KMS-11 (cell line): ENCODE data around the gene OGDH.
"Not testable (repeated sequence)": the region's sequence is repeated elsewhere in the genome, so short reads cannot be mapped to it uniquely, and the experiment has no call there.

Experiments
- H2AFZ ChIP-seq: fragments of 200-600 bp; sonication (generic); 2 replicates; pipeline ENCODE4 v1.6.1; 2016; ENCODE audit warnings: antibody characterized with exemption, mixed run types, low read depth
- H3K27ac ChIP-seq: fragments of 200-600 bp; sonication (generic); 2 replicates; pipeline ENCODE4 v1.6.1; 2016; ENCODE audit warnings: mild to moderate bottlenecking, mixed run types
- H3K27me3 ChIP-seq: fragments of 200-600 bp; sonication (generic); 2 replicates; pipeline ENCODE4 v1.6.1; 2017; ENCODE audit warnings: mild to moderate bottlenecking, low read depth, mixed run types, moderate library complexity; ENCODE audit not compliant: insufficient read depth
- H3K36me3 ChIP-seq: fragments of 200-600 bp; sonication (generic); 2 replicates; pipeline ENCODE4 v1.6.1; 2017; ENCODE audit warnings: mild to moderate bottlenecking, mixed run types; ENCODE audit not compliant: insufficient read depth
- H3K4me1 ChIP-seq: fragments of 200-600 bp; sonication (generic); 2 replicates; pipeline ENCODE4 v1.6.1; 2016; ENCODE audit warnings: mild to moderate bottlenecking, low read depth, mixed run types; ENCODE audit not compliant: poor library complexity, severe bottlenecking
- H3K4me2 ChIP-seq: fragments of 200-600 bp; sonication (generic); 2 replicates; pipeline ENCODE4 v1.7.0; 2016; ENCODE audit warnings: mild to moderate bottlenecking, mixed run types
- H3K4me3 ChIP-seq: fragments of 200-600 bp; sonication (generic); IDR thresholded peaks from 2 replicates; pipeline ENCODE4 v1.6.1; 2017; ENCODE audit warnings: low read depth, low read length, mixed read lengths; ENCODE audit not compliant: insufficient read depth
- H3K79me2 ChIP-seq: fragments of 200-600 bp; sonication (generic); 2 replicates; pipeline ENCODE4 v1.6.1; 2016; ENCODE audit warnings: low read depth, mixed run types; ENCODE audit not compliant: insufficient read depth
- H3K9ac ChIP-seq: fragments of 200-600 bp; sonication (generic); 2 replicates; pipeline ENCODE4 v1.6.1; 2016; ENCODE audit warnings: mild to moderate bottlenecking, mixed run types
- H4K20me1 ChIP-seq: fragments of 200-600 bp; sonication (generic); 2 replicates; pipeline ENCODE4 v1.6.1; 2016; ENCODE audit warnings: mild to moderate bottlenecking, mixed run types; ENCODE audit not compliant: insufficient read depth
- CTCF ChIP-seq: fragments of 200-600 bp; sonication (generic); conservative IDR thresholded peaks from 2 replicates; pipeline ENCODE4 v1.6.1; 2017; ENCODE audit warnings: low read depth, mild to moderate bottlenecking, antibody characterized with exemption, low read length, moderate library complexity, mixed read lengths

Gene OGDH

DNA sequence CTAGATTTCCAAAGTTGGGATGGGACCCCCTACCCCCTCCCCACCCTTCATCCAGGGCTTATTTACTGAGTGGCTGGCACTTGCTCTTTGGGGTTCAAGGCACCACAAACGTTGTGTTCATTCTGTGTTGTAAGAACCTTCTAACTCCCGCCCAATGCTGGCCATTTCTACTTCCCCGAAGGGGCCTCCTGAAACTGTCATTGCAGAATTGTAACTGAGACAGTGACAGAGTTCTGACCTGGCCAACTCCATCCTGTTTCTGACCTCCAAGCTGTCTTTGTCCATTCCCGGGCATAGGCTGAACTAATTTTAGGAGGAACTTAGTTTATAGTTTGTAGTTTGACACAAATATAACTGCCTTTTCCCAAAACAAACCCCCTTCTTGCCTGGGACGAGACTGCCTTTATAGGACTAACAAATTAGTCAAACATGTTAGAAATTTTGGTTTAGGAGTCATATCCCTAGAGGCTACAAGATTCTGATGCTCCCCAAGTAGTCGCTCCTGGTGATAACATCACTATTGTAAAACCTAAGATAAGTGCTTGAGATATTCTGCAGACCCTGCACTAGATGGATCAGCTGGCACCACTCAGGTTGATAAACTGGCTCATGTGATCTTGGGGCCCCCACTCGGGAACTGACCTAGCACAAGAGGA lies 107.4 kb downstream of the OGDH start:
- Histone ChIP-seq H3K4me2 (no peak overlapping the region), H3K4me3 (no peak overlapping the region), H3K36me3 (no peaks in the 10 kb centered on the region), H3K9ac (no peak overlapping the region), H4K20me1 (no peaks in the 10 kb centered on the region), H2AFZ (no peak overlapping the region), H3K4me1 (peaks cover 13% of the 10 kb centered on the region), H3K27ac (no peak overlapping the region), H3K27me3 (no peaks in the 10 kb centered on the region), H3K79me2 (no peaks in the 10 kb centered on the region)
- no peak for TF ChIP-seq CTCF

DNA sequence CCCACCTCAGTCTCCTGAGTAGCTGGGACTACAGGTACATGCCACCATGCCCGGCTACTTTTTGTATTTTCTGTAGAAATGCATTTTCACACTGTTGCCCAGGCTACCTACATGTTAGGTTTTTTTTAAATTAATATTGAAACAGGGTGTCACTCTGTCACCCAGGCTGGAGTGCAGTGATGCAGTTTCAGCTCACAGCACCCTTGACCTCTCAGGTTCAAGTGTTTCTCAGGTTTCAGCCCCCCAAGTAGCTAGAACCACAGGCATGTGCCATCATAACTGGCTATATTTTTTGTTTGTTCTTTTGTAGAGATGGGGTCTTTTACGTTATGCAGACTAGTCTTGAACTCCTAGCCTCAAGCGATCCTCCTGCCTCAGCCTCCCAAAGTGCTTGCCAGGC lies 109.8 kb downstream of the OGDH start:
- Histone ChIP-seq H3K9ac (no peak overlapping the region), H3K27ac (no peak overlapping the region), H3K79me2 (no peaks in the 10 kb centered on the region), H3K36me3 (no peaks in the 10 kb centered on the region), H3K4me3 (no peak overlapping the region), H4K20me1 (no peaks in the 10 kb centered on the region), H3K4me1 (peaks cover 13% of the 10 kb centered on the region), H2AFZ (no peak overlapping the region), H3K27me3 (no peaks in the 10 kb centered on the region), H3K4me2 (peak overlapping the region; percentile 2; the same call in 1 of the 2 replicates)
- TF ChIP-seq CTCF: no peak

DNA sequence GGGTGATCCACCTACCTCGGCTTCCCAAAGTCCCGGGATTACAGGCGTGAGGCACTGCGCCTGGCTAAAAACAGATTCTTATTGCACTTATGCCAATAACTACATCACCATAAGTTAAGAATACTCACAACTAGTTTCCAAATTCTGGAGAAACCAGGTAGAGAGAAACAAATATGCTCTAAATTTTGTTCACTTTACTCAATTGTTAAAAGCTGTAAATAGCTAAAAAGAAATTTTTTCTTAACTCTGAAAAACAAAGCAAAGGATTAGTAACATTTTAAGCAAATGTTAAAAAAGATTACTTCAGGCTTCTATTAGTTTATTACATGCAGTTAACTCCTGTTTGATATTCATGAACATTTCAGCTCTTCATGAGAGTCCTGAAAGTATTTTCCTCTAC lies 113.9 kb downstream of the OGDH start:
- H3K27me3 ChIP-seq: no peaks in the 10 kb centered on the region
- H2AFZ ChIP-seq: no peak overlapping the region
- H3K27ac ChIP-seq: no peak overlapping the region
- H3K79me2 ChIP-seq: no peaks in the 10 kb centered on the region
- H3K9ac ChIP-seq: no peak overlapping the region
- no peaks in the 10 kb centered on the region for H4K20me1 ChIP-seq
- no peaks in the 10 kb centered on the region for H3K36me3 ChIP-seq
- H3K4me2 ChIP-seq: no peak overlapping the region
- no peak for TF ChIP-seq CTCF
- H3K4me1 ChIP-seq: peaks cover 13% of the 10 kb centered on the region
- no peak overlapping the region for H3K4me3 ChIP-seq

GRCh38 chr7:44724276-44724675 lies 117.8 kb downstream of the OGDH start:
- Histone ChIP-seq H3K79me2 (no peaks in the 10 kb centered on the region), H3K4me2 (no peak overlapping the region), H3K4me1 (peaks cover 3% of the 10 kb centered on the region), H3K27ac (no peak overlapping the region), H3K36me3 (no peaks in the 10 kb centered on the region), H4K20me1 (no peaks in the 10 kb centered on the region), H3K4me3 (no peak overlapping the region), H3K27me3 (no peaks in the 10 kb centered on the region), H3K9ac (no peak overlapping the region), H2AFZ (no peak overlapping the region)
- TF ChIP-seq CTCF: no peak

DNA sequence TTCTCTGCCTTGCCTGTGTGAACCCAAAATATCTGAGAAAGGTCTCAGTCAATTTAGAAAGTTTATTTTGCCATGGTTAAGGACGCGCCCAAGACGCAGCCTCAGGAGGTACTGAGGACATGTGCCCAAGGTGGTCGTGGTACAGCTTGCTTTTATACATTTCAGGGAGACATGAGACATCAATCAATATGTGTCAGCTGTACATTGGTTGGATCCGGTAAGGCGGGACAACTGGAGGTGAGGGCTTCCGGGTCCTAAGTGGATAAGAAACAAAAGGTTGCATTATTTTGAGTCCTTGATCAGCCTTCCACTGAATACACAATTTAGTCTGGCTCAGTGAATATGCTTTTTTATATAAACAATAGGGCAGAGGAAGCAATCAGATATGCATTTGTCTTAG lies 119.8 kb downstream of the OGDH start:
- H3K4me1 ChIP-seq, H3K9ac ChIP-seq, H3K36me3 ChIP-seq, H3K4me2 ChIP-seq, H3K27me3 ChIP-seq, H3K4me3 ChIP-seq, H4K20me1 ChIP-seq, H2AFZ ChIP-seq, H3K79me2 ChIP-seq, H3K27ac ChIP-seq: not testable (repeated sequence)
